HepG2 (cell line): ENCODE data around the gene PRPSAP1. TPM values are rescaled to one million over a fixed set of nuclear protein-coding genes. Genes with fewer than 3 reads are reported as not detected.
A peak's percentile ranks its signal among the peaks of the same experiment; 100 is the strongest.

ENCODE experiments used
- AHR ChIP-seq: IDR thresholded peaks from 2 replicates; pipeline ENCODE4 v1.6.1; 2018; ENCODE audit warnings: missing genetic modification reagents, missing compliant biosample characterization
- EED ChIP-seq: sonication (generic); formaldehyde crosslinking; IDR thresholded peaks from 2 replicates; pipeline ENCODE4 v1.5.0; 2020; ENCODE audit warnings: mild to moderate bottlenecking, missing genetic modification reagents
- GATA4 ChIP-seq: sonication (generic); IDR thresholded peaks from 2 replicates; pipeline ENCODE4 v1.6.1; 2016; ENCODE audit warnings: antibody characterized with exemption, low read depth, borderline replicate concordance
- MYC ChIP-seq: sonication (generic); formaldehyde crosslinking; IDR thresholded peaks from 2 replicates; pipeline ENCODE4 v1.9.0; 2021; ENCODE audit warnings: missing genetic modification reagents, borderline replicate concordance
- RBFOX2 ChIP-seq: fragments of 200-400 bp; formaldehyde crosslinking; IDR thresholded peaks from 2 replicates; pipeline ENCODE4 v1.6.1; 2017; ENCODE audit warnings: low read depth, mild to moderate bottlenecking, low read length
- SIN3B ChIP-seq: fragments of 150-350 bp; IDR thresholded peaks from 2 replicates; pipeline ENCODE4 v1.6.1; 2014; ENCODE audit warnings: low read length
- ZNF607 ChIP-seq: sonication (generic); formaldehyde crosslinking; IDR thresholded peaks from 2 replicates; pipeline ENCODE4 v1.5.1; 2020; ENCODE audit warnings: missing genetic modification reagents, mild to moderate bottlenecking, borderline replicate concordance
- ZNF839 ChIP-seq: sonication (generic); formaldehyde crosslinking; IDR thresholded peaks from 2 replicates; pipeline ENCODE4 v1.4.0; 2020; ENCODE audit warnings: missing genetic modification reagents, mild to moderate bottlenecking, borderline replicate concordance
- ZNF891 ChIP-seq: sonication (generic); formaldehyde crosslinking; IDR thresholded peaks from 2 replicates; pipeline ENCODE4 v1.5.0; 2020; ENCODE audit warnings: mild to moderate bottlenecking, missing genetic modification reagents
- polyA plus RNA-seq, 8 experiments: library from polyadenylated mRNA; depleted of rRNA in 3 of 8; stranded (reverse) in 7 of 8; unstranded in 1 of 8; fragments of >200 nt; fragmentation: Illumina TruSeq in 4 of 8; extraction: Trizol in 4 of 8; gene quantifications; 2 replicates each; pipeline versions ENCODE4 v1.2.1 to v1.2.3, GENCODE V29; 2011 to 2016; ENCODE audit warnings: low read depth in 4 of 8, missing spikeins in 1 of 8, mixed read lengths in 1 of 8; ENCODE audit not compliant: insufficient read depth in 1 of 8
- total RNA-seq, 5 experiments: library from RNA; depleted of rRNA; stranded (reverse); fragments of >200 nt; fragmentation: Illumina TruSeq; extraction: Trizol; gene quantifications; 2 replicates each; pipeline ENCODE4 v1.2.3, GENCODE V29; 2016; ENCODE audit warnings: low read depth in 1 of 5
- TF ChIP-seq, protein P1 (sequence below): sonication (generic); formaldehyde crosslinking; IDR thresholded peaks from 2 replicates; pipeline ENCODE4 v1.5.1; 2020; ENCODE audit warnings: mild to moderate bottlenecking, missing genetic modification reagents, borderline replicate concordance
- TF ChIP-seq, protein P2 (sequence below): sonication (generic); formaldehyde crosslinking; IDR thresholded peaks from 2 replicates; pipeline ENCODE4 v1.4.0; 2020; ENCODE audit warnings: mild to moderate bottlenecking, missing genetic modification reagents, borderline replicate concordance
- TF ChIP-seq, protein P3 (sequence below): sonication (generic); formaldehyde crosslinking; IDR thresholded peaks from 2 replicates; pipeline ENCODE4 v1.8.0; 2023; ENCODE audit warnings: mild to moderate bottlenecking, missing genetic modification reagents
- TF ChIP-seq, protein P4 (sequence below): IDR thresholded peaks from 2 replicates; pipeline ENCODE4 v1.6.1; 2016; ENCODE audit warnings: missing biosample characterization, missing genetic modification reagents, low read depth
- TF ChIP-seq, protein P5 (sequence below): sonication (generic); formaldehyde crosslinking; IDR thresholded peaks from 2 replicates; pipeline ENCODE4 v1.9.0; 2022; ENCODE audit warnings: low read depth, missing genetic modification reagents

Gene PRPSAP1
- total and polyA plus RNA-seq, 2 of the 13 experiments (the other 11 are each of a cell fraction or from before 2014, with no cell fraction given) = 91.1 to 314 TPM

DNA sequence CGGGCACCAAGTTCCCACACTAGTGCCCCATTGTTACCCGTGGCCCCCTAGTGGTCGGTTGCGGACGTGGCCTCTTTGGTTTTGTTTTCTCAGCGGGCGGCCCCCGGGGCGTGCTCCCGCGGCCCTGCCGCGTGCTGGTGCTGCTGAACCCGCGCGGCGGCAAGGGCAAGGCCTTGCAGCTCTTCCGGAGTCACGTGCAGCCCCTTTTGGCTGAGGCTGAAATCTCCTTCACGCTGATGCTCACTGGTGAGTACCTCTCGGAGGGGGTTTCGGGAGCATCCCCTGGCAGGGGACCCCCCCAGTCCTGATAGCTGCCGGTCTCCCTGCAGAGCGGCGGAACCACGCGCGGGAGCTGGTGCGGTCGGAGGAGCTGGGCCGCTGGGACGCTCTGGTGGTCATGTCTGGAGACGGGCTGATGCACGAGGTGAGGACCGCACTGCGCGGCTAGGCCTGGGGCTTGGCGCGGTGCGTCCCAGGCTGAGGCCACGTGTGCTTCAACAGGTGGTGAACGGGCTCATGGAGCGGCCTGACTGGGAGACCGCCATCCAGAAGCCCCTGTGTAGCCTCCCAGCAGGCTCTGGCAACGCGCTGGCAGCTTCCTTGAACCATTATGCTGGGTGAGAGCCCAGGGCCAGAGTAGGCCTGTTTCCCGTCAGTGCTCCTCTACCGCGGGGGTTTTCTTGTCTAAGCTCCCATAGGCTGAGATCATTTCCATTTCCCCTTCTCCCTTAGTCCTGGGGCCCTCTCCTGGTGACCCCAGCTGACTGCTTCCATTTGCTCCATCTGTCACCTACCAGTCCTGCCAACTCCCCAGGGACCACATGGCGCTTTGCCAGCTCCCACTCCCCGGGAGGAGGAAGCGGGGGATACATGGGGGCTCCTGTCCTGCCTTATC is 32.4 kb upstream of the PRPSAP1 start (continued):
- TF ChIP-seq, protein P1, sequence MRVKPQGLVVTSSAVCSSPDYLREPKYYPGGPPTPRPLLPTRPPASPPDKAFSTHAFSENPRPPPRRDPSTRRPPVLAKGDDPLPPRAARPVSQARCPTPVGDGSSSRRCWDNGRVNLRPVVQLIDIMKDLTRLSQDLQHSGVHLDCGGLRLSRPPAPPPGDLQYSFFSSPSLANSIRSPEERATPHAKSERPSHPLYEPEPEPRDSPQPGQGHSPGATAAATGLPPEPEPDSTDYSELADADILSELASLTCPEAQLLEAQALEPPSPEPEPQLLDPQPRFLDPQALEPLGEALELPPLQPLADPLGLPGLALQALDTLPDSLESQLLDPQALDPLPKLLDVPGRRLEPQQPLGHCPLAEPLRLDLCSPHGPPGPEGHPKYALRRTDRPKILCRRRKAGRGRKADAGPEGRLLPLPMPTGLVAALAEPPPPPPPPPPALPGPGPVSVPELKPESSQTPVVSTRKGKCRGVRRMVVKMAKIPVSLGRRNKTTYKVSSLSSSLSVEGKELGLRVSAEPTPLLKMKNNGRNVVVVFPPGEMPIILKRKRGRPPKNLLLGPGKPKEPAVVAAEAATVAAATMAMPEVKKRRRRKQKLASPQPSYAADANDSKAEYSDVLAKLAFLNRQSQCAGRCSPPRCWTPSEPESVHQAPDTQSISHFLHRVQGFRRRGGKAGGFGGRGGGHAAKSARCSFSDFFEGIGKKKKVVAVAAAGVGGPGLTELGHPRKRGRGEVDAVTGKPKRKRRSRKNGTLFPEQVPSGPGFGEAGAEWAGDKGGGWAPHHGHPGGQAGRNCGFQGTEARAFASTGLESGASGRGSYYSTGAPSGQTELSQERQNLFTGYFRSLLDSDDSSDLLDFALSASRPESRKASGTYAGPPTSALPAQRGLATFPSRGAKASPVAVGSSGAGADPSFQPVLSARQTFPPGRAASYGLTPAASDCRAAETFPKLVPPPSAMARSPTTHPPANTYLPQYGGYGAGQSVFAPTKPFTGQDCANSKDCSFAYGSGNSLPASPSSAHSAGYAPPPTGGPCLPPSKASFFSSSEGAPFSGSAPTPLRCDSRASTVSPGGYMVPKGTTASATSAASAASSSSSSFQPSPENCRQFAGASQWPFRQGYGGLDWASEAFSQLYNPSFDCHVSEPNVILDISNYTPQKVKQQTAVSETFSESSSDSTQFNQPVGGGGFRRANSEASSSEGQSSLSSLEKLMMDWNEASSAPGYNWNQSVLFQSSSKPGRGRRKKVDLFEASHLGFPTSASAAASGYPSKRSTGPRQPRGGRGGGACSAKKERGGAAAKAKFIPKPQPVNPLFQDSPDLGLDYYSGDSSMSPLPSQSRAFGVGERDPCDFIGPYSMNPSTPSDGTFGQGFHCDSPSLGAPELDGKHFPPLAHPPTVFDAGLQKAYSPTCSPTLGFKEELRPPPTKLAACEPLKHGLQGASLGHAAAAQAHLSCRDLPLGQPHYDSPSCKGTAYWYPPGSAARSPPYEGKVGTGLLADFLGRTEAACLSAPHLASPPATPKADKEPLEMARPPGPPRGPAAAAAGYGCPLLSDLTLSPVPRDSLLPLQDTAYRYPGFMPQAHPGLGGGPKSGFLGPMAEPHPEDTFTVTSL (CRISPR knock-in tag) = no peak
- TF ChIP-seq ZNF607 = peak; percentile 100
- TF ChIP-seq, protein P2, sequence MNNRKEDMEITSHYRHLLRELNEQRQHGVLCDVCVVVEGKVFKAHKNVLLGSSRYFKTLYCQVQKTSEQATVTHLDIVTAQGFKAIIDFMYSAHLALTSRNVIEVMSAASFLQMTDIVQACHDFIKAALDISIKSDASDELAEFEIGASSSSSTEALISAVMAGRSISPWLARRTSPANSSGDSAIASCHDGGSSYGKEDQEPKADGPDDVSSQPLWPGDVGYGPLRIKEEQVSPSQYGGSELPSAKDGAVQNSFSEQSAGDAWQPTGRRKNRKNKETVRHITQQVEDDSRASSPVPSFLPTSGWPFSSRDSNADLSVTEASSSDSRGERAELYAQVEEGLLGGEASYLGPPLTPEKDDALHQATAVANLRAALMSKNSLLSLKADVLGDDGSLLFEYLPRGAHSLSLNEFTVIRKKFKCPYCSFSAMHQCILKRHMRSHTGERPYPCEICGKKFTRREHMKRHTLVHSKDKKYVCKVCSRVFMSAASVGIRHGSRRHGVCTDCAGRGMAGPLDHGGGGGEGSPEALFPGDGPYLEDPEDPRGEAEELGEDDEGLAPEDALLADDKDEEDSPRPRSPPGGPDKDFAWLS (CRISPR knock-in tag) = no peak
- TF ChIP-seq, protein P3, sequence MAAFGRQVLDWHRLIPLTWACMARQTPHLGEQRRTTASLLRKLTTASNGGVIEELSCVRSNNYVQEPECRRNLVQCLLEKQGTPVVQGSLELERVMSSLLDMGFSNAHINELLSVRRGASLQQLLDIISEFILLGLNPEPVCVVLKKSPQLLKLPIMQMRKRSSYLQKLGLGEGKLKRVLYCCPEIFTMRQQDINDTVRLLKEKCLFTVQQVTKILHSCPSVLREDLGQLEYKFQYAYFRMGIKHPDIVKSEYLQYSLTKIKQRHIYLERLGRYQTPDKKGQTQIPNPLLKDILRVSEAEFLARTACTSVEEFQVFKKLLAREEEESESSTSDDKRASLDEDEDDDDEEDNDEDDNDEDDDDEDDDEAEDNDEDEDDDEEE (CRISPR knock-in tag) = peak; percentile 94
- peak; percentile 86 for TF ChIP-seq RBFOX2
- TF ChIP-seq GATA4 = no peak
- TF ChIP-seq, protein P4, sequence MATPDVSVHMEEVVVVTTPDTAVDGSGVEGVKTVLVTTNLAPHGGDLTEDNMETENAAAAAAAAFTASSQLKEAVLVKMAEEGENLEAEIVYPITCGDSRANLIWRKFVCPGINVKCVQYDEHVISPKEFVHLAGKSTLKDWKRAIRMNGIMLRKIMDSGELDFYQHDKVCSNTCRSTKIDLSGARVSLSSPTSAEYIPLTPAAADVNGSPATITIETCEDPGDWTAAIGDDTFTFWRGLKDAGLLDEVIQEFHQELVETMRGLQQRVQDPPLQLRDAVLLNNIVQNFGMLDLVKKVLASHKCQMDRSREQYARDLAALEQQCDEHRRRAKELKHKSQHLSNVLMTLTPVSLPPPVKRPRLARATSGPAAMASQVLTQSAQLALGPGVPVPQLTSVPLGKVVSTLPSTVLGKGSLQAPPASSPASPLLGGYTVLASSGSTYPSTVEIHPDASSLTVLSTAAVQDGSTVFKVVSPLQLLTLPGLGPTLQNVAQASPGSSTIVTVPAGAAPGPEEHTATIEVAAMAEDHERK (CRISPR knock-in tag) = no peak
- peak; percentile 18; the same call in 1 of the 2 replicates for TF ChIP-seq EED (CRISPR knock-in tag)
- TF ChIP-seq, protein P5, sequence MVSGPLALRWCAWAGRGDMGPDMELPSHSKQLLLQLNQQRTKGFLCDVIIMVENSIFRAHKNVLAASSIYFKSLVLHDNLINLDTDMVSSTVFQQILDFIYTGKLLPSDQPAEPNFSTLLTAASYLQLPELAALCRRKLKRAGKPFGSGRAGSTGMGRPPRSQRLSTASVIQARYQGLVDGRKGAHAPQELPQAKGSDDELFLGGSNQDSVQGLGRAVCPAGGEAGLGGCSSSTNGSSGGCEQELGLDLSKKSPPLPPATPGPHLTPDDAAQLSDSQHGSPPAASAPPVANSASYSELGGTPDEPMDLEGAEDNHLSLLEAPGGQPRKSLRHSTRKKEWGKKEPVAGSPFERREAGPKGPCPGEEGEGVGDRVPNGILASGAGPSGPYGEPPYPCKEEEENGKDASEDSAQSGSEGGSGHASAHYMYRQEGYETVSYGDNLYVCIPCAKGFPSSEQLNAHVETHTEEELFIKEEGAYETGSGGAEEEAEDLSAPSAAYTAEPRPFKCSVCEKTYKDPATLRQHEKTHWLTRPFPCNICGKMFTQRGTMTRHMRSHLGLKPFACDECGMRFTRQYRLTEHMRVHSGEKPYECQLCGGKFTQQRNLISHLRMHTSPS = peak; percentile 75; the same call in 1 of the 2 replicates
- TF ChIP-seq AHR (CRISPR knock-in tag) = peak; percentile 82
- TF ChIP-seq ZNF891 (CRISPR knock-in tag) = peak; percentile 99
- no peak for TF ChIP-seq SIN3B
- TF ChIP-seq ZNF839 (CRISPR knock-in tag) = peak; percentile 48; the same call in 1 of the 2 replicates
- TF ChIP-seq MYC (CRISPR knock-in tag) = peak; percentile 99
